HG02840 (cell line): ENCODE data around the gene FAM219A.

ENCODE experiments used
- ATAC-seq: cut with Tn5 transposase; IDR thresholded peaks from one replicate; pipeline ENCODE4 v1.9.1; 2021; ENCODE audit warnings: mild to moderate bottlenecking, moderate library complexity, moderate number of reproducible peaks; ENCODE audit not compliant: unreplicated experiment, low FRiP score

FAM219A gene

DNA sequence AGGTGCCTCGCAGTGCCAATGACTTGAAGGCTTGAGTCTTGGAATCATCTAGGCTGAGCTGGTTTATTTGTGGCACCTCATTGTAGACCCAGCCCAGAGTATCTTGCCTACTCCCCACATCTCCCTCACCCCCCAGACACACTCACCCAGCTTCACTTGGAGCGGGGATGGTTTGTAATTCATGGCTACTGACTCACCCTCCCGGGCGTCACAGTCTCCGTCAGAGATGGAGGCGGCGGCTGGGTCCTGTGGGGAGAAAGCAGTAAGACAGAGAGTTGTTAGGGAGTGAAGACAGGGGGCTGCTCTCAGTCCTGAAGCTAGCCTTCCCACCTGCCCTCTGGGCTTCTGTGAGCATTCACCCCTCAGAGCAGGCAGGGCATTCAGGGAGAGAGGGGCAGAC, 52.7 kb downstream of the FAM219A start:
- ATAC-seq, result no peak

DNA sequence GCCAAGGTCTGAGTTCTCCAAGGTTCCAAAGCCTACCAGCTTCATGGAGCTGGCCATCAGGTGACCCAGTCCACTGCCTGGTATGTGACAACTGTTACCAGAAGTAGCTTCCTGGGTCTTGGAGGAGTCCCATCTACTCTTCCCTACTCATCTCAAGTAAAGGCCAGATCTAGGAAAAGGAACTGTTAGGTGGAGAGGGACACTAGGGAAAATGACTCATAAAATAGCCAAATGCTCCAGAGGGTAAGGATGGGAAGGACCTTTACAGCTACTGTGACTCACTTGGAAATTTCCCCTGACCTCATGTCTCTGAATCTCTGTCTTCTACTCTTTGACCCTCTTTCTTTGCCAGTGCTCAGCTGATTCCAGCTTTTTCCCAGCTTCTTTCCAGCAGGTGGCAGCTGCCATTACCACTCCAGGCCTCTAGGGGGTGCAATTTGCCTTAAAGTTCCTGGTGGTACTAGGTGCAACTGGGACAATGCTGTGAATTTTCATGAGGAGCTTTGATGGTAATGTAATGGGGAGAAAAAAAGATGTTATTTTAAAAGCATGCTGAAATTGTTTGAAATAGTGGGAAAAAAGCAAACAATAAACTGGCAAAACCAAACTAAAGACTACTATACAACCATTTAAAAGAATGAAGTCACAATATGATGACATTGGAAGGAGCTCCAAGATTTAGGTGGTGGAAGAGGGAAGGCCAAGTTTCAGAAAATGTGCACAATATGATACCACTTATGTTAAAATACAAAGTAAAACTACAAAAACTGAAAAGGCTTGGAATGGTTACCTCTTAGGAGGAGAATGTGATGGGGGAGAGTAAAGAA, 54.6 kb downstream of the FAM219A start:
- ATAC-seq, result no peak

DNA sequence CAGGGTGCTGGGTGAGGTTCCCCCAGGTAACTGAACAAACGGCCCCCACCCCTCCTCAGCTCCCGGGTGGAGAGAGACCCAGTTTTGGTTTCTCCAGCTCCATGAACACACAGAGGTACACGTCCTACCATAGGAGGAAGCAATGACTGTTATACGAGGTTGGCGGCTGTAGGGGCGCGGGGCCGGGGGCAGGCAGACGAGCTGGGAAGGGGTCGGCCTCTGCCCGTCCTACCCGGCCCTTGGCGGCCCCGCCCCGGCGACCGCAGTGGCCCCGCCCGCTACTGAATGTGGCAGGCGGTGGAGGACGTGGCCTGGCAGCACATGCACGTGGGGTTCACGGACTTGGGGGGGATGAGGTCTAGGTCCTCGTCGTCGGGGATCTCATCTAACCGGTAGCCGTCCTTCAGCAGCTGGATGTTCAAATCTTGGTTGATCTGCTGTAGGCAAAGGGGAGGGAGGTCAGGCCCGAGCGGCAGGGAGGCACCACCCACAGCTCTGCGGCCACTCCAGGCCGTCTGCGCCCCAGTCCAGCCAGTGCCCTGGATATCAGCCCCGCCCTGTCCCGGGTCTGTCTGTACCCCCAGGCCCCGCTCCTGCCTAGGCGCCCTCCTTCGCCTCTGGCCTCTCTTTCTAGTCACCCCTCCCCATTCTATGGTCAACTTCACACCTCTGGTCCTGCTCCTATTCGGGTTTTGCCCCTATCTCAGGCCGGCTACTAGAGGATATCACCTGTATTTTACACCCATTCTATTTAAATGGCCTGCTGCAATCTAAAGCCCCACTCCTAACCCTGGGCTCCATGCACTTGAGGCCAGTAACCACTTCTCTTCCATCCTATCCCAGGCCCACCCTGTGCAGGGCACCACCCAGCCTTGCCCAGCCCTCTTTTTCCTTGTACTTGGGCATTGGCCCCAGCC, 57.4 kb downstream of the FAM219A start:
- no peak for ATAC-seq

DNA sequence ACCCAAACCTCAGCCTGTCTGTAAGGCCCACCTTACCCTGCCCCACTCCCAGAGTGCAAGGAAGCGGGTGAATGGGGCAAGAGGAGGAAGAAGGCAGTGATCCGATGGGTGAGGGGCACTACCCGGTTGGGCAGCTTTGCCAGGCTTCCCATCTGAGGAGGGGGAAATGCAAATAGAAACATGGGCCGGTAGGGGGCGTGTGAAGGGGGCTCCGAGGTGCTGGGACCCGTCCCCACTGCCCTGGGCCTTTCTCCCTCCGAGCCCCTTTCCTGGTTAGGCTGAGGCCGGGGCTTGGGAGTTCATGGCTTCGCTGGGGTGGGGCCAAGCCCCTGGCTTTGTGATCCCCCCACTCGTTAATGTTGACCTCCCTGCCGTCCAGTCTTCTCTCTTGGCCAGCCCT, 58.1 kb downstream of the FAM219A start:
- no peak for ATAC-seq

DNA sequence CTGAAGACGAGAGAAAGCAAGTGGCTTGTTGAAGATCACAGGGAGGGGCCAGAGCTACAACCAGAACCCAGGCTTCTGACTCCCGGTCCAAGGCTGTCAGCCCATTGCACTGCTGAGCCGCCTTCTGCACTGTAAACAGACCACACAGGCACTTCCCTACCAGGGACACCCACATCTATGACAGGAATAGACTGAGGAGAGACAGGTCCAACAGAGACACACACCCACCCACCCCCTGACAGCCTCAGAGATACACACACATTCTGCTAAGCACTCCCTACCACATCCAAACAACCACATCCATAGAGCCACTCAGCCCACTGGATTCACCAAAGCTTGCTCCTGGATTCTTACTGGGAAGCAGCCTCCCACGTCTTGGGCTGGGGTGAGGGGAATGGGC, 58.6 kb downstream of the FAM219A start:
- no peak for ATAC-seq

DNA sequence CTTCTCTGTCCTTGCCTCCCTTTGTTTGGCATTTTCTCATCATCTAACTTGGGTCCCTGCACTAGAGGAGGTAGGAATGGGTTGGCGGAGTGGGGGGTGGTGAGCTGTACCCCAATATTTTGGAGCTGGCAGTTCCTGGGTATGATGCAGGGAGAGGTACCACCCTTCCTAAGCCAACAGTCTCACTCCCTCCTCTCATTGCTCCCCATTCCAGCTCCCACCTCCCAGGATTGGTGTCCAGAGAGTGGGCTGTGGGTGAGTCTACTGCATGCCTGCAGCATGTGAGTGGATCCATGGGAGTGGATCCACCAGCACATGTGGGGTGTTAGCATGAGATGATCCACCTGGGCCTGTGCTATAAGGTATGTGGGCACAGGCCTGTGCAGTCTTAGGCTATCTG, 59.5 kb downstream of the FAM219A start:
- ATAC-seq, result no peak

DNA sequence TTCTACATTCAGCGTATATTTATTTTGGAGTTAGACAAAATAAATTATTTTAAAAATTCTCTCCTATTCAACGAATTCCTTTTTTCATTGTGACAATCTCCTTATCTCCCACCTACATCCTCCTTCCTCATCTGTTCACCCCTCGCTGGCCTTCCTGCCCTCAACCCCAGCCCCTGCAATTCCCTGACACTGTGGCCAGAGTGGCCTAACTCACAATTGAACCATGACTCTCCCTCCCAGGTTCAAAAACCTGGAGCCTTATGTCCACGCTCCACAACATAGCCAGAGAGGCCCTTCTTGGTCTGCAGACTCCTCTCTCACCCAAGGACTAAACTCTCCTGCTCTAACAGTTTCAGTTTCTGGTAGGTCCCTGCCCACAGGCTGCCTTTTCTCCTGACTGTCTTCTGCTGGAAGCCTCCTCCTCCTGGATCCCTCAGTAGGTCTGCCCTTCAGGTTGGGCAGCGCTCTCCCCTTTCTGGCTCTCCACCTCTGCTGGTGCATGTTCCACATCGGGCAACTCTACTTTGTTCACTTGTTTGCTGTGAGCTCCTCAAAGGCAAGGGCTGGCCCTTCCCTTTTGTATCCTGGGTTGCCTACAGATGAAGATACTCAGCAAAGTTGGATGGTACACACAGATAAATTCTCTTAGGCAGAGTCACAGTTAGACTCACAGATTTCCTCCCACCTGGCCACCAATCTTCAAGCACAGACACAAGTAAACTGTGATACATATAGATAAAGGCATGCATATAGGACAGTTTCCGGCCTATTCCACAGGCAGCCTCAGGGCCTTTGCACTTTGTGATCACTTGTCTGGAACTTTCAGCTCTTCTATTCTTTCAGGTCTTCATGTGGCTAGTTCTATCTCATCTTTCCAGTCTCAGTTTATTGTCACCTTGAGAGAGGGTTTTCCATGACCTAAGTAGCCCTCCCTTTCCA, 61.8 kb downstream of the FAM219A start:
- ATAC-seq, result no peak

DNA sequence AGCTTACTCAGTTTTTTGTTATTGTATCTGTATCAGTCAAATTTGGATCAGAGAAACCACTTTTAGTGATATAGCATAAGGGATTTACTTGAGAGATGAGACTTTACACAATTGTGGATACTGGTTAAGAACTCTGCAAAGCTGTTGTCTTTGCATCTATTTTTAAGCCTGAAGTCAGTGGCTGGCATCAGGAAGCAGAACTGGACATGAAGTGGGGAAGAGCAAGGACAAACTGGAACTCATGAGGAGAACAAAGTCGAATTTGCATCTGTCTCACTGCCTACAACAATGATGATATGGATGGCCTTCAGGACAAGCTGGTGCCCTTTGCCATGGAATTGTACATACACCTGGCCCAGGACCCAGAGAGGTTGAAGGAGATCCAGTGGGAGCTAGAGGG, 65.9 kb downstream of the FAM219A start:
- ATAC-seq, result no peak

DNA sequence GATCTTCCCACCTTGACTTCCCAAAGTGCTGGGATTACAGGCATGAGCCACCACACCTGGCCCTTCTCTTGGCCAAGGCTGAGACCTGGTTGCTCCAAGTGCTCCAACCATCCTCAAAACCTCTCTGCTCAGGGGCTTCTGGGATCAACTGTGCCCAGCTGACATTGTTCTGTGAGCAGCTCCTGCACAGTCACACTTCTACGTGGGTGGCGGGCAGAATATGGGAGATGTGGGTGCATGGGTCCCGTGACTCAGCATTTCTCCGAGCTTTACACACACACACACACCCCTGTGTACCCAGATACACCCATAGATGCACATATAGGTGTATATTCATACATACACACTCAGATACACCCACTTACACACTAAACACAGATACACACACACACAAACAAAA, 71.1 kb downstream of the FAM219A start:
- no peak for ATAC-seq

DNA sequence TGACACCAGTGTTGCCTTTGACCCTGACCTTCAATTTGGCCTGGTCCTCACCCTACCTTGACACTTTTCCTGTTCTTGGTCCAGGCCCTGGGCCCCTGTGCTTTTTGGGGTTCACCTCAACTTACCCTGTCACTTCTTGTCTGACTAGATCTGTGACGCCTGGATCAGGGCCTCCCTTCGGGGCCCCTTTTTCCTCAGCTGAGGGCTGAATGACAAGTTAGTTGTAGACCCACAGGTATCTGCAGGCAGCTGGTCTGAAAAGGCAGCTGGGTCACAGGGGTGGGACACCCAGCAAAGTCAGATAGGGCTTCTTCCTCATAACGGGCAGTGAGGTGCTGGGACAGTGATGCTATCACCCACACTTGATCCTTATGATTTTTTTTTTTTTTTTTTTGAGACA, 71.7 kb downstream of the FAM219A start:
- no peak for ATAC-seq

DNA sequence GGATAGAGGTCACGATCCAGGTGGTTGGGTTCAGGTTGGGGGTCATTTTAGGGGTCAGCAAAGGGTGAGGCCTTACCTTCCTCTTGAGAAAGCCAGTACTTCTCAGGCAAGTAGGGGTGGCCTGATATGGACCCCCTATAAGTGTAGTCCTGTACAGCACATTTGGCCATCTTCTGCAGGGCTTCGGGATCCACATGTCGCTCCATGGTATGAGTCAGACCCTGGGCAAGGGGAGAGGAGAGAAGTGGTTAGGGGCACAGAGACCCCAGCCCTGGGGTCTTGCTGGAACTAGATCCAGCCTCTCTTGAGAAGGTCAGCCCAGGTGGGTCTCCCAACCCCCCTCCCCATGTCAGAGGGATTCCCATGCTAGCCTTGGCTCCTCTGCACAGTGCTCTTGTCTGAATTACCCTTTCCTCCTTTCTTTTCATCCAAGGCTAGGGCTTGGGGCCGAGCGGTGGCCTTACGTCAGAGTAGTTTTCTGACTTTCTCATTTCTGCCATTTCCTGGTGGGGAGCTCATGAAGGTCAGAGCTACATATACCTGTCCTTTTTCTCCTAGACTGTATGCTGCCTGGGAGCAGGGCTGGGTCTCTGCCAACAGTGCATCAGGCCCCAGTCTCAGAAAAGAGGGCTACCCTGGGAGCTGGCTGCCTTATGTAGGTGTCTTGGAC, 72.7 kb downstream of the FAM219A start:
- ATAC-seq, result no peak

DNA sequence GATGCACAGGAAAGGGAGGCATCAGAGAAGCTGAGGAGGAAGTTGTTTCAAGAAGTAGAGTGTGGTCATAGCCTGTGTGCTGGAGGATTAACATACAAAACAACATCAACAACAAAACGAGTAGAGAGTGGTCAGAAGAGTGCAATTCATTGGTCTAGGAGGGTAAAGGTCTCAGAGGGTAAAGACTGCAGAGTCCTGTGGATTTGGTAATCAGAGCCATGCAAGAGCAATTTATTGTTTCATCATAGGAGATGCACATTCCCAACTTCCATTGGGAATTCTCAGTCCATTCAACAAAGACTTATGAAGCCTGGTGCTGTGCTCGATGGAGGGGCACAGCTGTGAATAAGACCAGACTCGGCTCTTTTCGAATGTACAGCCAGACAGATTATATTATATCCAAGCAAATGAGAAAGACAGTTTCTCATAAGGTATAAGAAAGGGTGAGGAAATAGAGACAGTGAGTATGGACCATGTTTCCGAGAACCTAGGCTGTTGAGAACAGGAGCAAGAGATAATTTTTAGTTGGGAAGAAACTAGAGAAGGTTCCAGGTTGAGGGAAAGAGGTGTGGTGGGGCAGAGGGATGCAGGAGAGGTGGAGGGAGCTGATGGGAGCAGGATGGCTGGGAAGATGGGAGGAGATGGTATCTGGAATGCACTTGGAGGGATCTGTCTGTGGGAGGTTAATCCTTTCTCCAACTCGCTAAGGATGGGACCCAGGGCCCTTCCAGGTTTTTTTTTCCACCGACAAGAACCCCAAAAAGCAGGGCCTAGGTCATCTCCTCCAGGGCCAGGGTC, 73.8 kb downstream of the FAM219A start:
- no peak for ATAC-seq

DNA sequence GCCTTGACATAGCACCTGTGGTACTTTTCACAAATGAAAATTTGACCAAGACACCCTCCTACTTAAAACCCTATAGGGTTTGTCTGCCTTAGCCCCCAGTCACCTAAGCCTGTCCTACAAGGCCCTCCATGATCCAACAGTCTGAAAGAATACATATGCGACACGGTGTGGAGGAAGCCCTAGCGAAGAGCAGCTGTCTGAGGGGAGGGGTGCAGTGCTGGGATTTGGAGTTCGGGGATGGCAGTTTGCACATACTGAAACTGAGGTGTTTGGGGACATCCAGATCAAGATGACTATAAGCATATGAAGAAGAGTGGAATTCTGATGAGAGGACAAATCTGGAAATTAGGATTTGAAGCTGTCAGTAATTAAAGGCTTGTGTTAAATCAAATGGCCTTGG, 74.5 kb downstream of the FAM219A start:
- ATAC-seq, result no peak

DNA sequence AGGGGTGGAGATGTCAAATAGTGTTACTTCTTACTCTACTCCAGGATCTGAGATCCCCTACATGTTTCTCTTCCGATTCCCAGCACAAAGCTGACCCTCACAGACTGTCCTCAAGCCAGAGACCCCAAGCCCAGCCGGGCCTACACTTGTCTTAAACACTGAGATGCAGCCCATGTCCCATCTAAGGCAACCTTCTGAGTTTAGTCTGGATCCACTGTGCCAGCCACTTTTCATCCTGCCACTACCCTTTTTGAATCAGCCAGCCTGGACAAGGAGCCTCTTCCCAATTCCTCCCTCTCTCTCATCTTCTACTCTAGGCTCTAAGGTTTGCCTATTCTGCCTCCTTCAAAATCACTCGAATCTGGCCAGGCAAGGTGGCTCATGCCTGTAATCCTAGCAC, 75.5 kb downstream of the FAM219A start:
- no peak for ATAC-seq

DNA sequence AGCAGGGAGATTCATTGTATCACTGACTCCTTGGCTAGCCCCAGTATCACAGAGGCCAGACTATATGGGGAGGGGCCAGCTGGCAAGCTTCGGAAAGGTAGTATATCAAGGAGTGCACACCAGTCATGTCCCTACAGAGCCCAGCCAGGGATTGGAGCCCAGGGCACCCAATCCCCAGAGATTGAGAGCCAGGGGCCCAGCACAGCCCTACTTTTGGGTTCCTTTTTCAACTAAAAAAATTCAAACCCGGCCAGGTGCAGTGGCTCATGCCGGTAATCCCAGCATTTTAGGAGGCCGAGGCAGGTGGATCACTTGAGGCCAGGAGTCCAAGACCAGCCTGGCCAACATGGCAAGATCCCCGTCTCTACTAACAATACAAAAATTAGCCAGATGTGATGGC, 76.3 kb downstream of the FAM219A start:
- ATAC-seq, result no peak

DNA sequence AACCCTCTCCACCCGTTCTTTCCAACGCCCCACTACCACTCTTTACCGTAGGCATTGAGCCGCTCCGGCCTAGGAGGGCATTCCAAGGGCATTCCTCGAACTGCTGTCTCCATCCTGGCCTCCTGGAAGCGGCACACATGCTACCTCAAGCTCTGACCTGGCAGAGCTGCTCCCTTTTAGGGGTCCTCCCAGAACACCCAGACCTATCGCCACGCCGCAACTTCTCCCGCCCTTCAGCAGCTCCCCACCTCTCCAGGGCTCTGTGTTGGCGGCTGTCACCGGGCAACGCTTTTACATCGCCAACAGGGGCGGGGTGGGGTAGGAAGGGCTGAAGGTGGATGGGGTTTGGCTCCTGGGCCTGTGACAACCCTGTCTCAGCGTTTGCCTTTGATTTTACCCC, 77.0 kb downstream of the FAM219A start:
- no peak for ATAC-seq

DNA sequence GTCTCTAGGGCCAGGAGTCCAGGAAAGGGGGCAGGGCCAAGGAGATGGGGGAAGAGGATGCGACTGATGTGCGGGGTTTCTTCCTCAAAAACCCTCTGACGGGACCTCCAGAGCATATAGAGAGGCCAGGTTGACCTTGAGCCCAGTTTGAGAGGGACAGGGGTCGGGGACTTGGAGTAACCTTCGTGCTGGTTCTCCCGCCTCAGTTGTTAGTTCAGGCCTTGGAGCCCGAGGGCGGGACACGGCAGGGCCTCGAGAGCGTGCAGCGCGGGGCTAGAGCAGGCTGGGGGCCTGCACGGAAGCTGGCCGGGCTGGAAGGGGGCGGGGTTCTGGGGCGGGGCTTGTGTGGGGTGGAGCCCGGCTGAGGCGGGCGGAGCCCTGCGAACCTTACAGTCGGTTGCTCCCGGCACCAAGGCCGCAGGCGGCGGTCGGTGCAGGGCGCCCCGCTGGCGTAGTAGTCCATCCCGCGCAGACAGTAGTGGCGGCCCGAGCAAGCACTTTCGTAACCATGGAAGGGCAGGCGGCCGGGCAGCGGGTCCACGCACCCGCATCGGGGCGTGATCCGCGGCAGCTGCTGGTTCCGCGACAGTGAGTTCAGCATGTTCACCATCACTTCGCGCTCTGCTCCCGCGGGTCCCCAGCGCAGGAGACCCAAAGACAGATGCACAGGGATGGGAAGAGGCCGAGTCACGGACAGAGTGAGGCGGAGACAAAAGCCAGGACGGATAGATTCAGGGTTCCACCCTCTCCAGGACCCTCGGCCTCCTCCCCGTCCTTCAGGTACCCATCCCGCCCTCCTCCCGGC, 77.7 kb downstream of the FAM219A start:
- no peak for ATAC-seq

DNA sequence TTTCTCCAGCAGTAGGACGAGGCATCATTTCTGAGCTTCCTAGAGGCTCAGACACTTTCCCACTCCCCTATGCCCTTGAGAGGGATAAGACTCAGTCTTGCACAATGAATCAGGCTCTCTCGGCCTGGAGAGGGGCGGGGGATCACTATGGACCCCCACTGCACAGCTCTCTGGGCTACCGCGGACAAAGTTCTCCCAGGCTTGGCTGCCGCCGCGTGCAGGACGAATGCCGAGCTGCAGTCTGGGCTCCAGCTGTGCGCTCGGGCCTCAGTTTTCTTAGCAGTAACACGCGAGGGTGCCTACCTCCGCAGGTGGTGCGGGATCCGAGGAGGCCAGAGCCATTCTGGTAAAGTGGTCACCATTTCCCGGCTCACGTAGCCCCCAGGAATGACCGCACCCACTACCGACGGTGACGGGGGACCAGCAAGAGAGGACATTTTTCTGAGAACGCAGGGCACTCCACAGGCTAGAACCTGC, 78.3 kb downstream of the FAM219A start:
- no peak for ATAC-seq
